Measurements from ENCODE around the gene PSG7. TPM values are rescaled to one million over a fixed set of nuclear protein-coding genes. Genes with fewer than 3 reads are reported as not detected.
"Not testable (repeated sequence)": the region's sequence is repeated elsewhere in the genome, so short reads cannot be mapped to it uniquely, and the experiment has no call there.

PSG7 gene
- total RNA-seq, 3 donors from 2014 or later: not detected

DNA sequence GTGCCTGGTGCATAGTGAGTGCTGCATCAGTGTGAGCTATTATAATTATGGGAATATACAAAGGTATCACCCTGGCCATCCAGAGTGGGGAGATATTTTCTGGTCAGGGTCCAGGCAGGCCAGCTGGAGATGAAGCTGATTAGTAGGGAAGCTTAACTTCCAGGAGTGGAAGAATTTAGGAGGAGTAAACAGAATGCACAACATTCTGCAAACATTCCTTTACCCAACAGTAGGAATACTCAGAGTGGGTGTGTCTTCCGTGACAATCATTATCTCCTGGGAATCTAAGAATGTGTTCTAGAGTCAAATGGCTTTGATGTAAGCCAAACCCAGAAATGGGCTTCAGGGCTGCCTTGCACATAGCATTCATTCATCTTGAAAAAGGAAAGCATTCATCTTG lies 38.4 kb downstream of the PSG7 start:
- not testable (repeated sequence) for DNase-seq; H3K36me3 Mint-ChIP-seq (ENCODE audit: insufficient read depth); ATAC-seq; H3K9me3 Mint-ChIP-seq; H3K4me3 Mint-ChIP-seq; H3K4me1 Mint-ChIP-seq (ENCODE audit: low read depth)
- peaks cover 33% of the 10 kb centered on the region for H3K27me3 Mint-ChIP-seq (ENCODE audit: low read depth)

DNA sequence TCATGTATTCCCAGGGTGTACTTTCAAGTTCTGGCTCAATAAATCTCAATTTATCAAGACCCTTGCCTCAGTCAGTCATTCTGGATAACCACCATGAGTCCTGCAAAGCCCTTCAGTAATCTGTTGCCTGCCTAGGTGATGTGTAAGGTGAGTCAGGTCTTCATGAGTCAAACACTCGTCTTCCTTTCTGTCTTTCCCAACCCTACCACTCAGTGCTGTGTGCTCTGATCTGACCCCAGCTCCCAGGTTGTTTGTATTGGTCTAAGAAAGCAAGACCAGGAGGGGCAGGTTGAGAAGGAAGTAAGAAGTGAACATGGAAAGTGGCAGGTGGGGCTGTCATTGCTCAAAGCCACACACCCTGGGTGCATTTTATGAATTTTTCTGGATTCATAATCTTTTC lies 39.3 kb downstream of the PSG7 start:
- not testable (repeated sequence) for H3K36me3 Mint-ChIP-seq (ENCODE audit: insufficient read depth); H3K4me3 Mint-ChIP-seq; DNase-seq; H3K4me1 Mint-ChIP-seq (ENCODE audit: low read depth); ATAC-seq
- Mint-ChIP-seq H3K9me3 (peaks cover 13% of the 10 kb centered on the region), H3K27me3 (ENCODE audit: low read depth) (peaks cover 30% of the 10 kb centered on the region)

DNA sequence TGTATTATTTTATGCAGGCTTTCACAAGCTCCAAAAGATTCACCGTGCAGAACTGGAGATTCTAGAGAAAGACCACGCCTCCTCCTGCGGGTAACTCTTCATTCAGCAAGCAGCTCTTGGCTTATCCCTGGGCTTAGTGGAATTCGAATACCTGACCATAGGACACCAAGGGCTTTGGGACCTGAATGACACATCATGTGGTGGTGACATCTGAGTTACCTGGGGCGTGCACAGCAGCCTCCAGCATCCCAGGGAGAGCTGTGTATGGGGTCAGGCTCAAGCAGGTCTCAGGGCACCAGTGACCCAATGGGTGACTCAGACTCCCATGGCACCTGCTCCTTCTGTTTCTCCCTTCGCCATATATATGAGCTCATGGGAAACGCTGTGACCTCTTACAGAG lies 46.6 kb downstream of the PSG7 start:
- H3K27me3 Mint-ChIP-seq (ENCODE audit: low read depth); H3K36me3 Mint-ChIP-seq (ENCODE audit: insufficient read depth); H3K4me3 Mint-ChIP-seq; ATAC-seq; H3K4me1 Mint-ChIP-seq (ENCODE audit: low read depth); DNase-seq: not testable (repeated sequence)
- H3K9me3 Mint-ChIP-seq: peaks cover 13% of the 10 kb centered on the region

DNA sequence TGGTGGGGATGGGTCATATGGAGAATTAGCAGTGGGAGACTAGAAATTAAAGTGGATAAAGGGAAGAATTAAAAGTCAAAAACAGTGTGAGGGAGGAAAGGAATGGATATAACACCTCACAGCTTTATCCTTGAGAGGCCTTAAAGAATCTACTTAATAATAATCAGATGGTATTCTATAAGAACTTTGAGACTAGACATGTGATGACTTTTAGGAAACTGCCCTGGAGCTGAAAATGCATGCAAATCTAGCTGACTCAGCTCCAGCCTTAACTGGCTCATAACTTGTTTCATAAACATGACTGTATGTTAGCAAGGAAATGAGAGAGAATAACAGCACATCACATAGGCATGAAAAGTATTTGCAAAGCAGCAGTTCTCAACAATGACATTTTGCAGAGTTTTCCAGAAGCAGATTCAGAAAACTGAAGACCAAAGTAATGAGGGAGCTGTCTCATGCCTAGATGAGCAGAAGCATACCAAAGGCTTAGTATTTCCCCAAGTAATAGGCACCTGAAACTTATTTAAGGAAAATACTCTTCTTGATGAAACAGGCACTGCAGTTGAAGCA lies 49.0 kb downstream of the PSG7 start:
- not testable (repeated sequence) for DNase-seq, H3K9me3 Mint-ChIP-seq

DNA sequence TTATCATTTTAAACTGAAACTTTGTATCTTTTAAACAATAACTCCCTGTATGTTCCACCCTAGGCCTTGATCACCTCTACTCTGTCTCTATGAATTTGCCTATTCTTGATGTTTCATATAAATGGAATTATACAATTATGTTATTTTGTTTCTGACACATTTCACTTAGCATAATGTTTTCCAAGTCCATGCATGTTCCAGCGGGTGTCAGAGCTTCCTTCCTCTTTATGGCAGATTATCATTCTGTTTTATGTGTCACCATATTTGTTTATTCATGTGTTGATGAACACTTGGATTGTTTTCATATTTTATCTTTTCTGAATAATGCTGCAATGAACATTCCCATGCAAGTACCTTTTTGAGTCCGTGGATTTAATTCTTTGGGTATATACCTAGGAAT lies 54.3 kb downstream of the PSG7 start:
- not testable (repeated sequence) for ATAC-seq; DNase-seq; H3K4me1 Mint-ChIP-seq (ENCODE audit: low read depth); H3K36me3 Mint-ChIP-seq (ENCODE audit: insufficient read depth); H3K9me3 Mint-ChIP-seq; H3K4me3 Mint-ChIP-seq
- H3K27me3 Mint-ChIP-seq (ENCODE audit: low read depth): peaks cover 45% of the 10 kb centered on the region

More for the DNA sequence above, 49.0 kb downstream of the PSG7 start:
- H3K4me1 Mint-ChIP-seq (ENCODE audit: low read depth); H3K4me3 Mint-ChIP-seq; ATAC-seq; H3K36me3 Mint-ChIP-seq (ENCODE audit: insufficient read depth): not testable (repeated sequence)
- peaks cover 25% of the 10 kb centered on the region for H3K27me3 Mint-ChIP-seq (ENCODE audit: low read depth)

DNA sequence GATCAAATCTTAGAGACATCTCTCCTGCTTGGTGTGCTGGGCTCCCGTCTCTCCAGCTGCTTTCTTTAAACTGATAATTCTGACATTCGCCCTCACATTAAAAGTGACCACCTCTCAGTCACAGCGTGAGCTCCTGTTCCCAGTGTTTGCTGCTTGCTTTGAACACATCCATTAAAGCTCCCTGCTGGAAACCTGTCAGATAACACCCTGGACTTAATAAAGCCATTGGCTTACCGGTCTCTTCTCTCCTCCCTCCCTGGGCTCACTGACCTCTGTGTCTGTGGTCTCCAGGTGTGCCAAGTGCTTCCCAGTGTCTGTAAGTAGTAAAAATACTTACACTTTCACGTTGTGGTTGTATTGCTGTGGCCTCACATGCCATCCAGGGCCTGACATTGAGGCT lies 55.0 kb downstream of the PSG7 start:
- DNase-seq; H3K4me3 Mint-ChIP-seq; H3K9me3 Mint-ChIP-seq; H3K4me1 Mint-ChIP-seq (ENCODE audit: low read depth); ATAC-seq; H3K36me3 Mint-ChIP-seq (ENCODE audit: insufficient read depth): not testable (repeated sequence)
- peaks cover 45% of the 10 kb centered on the region for H3K27me3 Mint-ChIP-seq (ENCODE audit: low read depth)

DNA sequence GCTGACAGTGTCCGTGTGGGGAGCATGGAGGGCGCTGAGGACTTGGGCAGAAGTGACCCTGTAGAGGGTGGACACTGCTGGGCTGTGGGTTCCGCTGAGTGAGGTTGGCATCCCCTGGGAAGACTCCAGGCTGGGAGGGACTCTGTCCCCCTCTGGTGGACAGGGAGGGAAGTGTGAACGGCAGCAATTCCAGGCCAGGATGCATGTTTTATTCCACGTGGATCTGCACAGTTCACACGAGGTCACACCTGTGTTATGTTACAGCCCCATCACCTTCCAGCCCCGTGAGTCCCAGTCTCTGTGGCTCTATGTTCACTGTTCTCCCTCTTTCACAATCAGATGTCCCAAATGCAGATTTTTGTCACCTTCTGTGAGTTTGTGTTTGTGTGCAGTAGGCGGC lies 55.7 kb downstream of the PSG7 start:
- not testable (repeated sequence) for H3K9me3 Mint-ChIP-seq; H3K36me3 Mint-ChIP-seq (ENCODE audit: insufficient read depth); DNase-seq; H3K4me1 Mint-ChIP-seq (ENCODE audit: low read depth); H3K4me3 Mint-ChIP-seq; ATAC-seq
- H3K27me3 Mint-ChIP-seq (ENCODE audit: low read depth): peaks cover 44% of the 10 kb centered on the region

DNA sequence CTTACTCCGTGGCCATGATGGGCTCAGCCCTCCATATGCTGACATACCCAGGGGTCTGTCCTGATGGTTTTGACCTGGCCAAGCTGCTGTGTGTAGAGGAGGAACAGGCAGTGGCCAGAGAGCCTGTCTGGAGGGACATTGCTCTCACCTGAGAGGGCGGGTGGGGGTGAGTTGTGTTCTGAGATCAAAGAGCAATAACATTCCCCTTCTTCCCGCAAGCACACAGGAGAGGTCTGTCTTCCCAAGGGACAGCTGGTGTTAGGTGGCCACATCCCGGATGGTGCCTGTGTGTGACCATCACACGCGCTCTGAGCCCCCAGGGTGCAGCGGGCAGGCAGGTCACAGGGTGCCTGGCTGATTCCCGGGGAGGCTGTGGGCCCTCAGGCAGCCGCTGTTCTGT lies 56.4 kb downstream of the PSG7 start:
- not testable (repeated sequence) for H3K9me3 Mint-ChIP-seq
- H3K27me3 Mint-ChIP-seq (ENCODE audit: low read depth): peaks cover 40% of the 10 kb centered on the region

DNA sequence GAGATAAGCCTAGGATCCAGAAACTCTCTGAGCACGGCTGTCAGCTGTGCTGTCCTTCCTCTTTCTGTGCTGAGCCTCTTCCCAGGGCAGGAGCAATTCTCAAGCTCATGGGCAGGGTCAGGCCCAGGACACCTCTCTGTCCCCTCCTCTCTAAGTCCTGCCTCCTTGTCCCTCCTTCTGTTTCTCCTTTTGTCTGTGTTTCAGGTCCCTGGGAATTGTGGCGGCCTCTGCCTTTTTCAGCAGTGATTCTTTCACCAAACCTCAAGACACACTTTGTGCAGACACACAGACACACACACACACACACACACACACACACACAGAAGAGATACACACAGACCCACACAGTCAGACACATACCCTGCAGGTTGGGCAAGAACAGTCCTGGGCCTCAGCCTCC lies 57.4 kb downstream of the PSG7 start, which contains the start of gene PSG1:
TSS of gene PSG1 (minus strand) at position 101 of the 400 bp plus-strand sequence. CDS start 132 bp downstream, outside the sequence.
- Mint-ChIP-seq H3K9me3 (no peaks in the 10 kb centered on the region), H3K36me3 (ENCODE audit: insufficient read depth) (no peaks in the 10 kb centered on the region), H3K27me3 (ENCODE audit: low read depth) (peaks cover 31% of the 10 kb centered on the region), H3K4me3 (no peak within 1 kb of the TSS), H3K4me1 (ENCODE audit: low read depth) (no peaks in the 10 kb centered on the region)
- no peak for ATAC-seq
- DNase-seq: no peak

More for the DNA sequence above, 56.4 kb downstream of the PSG7 start:
- H3K4me3 Mint-ChIP-seq; H3K4me1 Mint-ChIP-seq (ENCODE audit: low read depth); ATAC-seq; DNase-seq; H3K36me3 Mint-ChIP-seq (ENCODE audit: insufficient read depth): not testable (repeated sequence)

DNA sequence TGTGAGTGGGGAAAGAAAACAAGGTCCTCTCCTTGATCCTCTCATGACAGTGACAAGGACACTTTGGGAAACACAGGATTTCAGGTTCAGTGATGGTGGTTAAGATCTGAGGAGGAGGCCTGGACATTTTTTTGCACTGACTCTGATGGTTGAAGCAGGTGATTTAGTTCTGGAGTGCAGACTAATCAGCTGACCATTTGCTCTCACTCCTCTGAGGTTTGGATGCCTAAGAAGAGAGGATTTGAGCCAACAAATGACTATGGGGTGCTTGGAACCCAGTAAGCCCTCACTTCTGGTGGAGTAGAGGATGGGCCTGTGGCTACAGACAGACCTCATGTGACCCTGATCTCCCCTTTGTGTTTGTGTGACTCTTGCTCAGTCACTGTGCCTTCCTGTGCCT lies 60.4 kb downstream of the PSG7 start:
- H3K36me3 Mint-ChIP-seq (ENCODE audit: insufficient read depth); ATAC-seq; H3K9me3 Mint-ChIP-seq; H3K4me1 Mint-ChIP-seq (ENCODE audit: low read depth); H3K4me3 Mint-ChIP-seq; DNase-seq: not testable (repeated sequence)
- H3K27me3 Mint-ChIP-seq (ENCODE audit: low read depth): peaks cover 16% of the 10 kb centered on the region

DNA sequence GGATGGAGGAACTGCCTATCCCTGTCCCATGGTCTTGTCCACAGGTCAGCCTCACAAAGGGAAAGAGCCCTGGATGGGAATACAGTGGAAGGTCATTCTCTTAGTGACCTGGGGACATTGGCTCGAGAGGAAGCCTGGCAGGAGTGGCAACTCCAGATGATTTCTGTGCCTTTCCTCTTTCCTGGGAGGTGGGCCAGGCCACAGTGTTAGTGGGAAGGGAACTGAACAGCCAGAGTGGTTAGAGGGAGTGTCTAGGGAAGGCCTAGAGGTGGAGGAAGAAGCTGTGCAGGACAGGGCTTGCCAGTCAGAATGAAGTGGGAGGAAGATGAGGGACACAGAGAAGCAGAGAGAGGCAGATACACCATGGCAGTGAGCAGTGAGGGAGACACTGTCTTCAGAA lies 61.1 kb downstream of the PSG7 start:
- not testable (repeated sequence) for ATAC-seq

DNA sequence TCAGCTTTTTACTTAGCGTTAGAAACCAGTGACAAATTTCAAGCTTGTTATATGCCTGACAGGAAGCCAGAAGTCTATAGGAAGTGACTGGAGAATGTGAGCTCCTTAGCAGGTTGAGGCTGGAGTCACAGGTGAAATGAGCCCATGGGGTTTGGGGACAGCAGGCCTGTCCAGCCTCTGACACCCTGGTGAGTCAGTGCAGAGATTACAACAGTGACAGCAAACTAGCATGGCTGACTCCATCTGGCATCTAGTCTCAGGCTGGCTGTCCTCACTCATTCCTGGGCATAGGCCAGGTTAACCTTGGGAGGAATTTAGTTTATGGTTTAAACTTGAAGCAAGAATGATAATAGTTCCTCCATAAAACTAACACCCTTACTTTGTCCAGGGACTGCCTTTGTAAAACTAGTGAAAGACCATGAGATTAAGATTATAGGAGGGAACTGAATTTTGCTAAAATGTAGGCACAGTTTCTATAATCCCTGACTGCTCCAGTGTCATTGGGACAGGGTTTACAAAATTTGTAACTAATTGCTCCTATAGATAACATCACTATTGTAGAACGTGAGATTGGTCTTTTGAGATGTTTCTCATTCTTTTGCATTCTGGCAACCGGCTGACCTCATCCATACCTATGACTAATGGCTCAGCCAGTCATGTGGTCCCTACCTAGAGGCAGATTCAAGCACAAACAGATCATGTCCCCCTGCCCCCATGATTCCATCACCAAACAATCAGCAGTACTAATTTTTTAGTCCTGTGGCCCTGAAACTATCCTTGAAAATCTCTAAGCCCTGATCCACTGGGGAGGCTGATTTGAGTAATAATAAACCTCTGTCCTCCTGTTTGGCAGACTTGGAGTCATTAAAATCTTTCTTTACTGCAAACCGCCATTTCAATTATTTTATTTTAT lies 61.9 kb downstream of the PSG7 start:
- peaks cover 14% of the 10 kb centered on the region for H3K27me3 Mint-ChIP-seq (ENCODE audit: low read depth)
- not testable (repeated sequence) for DNase-seq; ATAC-seq; H3K36me3 Mint-ChIP-seq (ENCODE audit: insufficient read depth); H3K9me3 Mint-ChIP-seq; H3K4me1 Mint-ChIP-seq (ENCODE audit: low read depth); H3K4me3 Mint-ChIP-seq

More for the DNA sequence above, 61.1 kb downstream of the PSG7 start:
- not testable (repeated sequence) for H3K9me3 Mint-ChIP-seq; DNase-seq; H3K4me1 Mint-ChIP-seq (ENCODE audit: low read depth); H3K36me3 Mint-ChIP-seq (ENCODE audit: insufficient read depth); H3K4me3 Mint-ChIP-seq
- H3K27me3 Mint-ChIP-seq (ENCODE audit: low read depth): peaks cover 20% of the 10 kb centered on the region

DNA sequence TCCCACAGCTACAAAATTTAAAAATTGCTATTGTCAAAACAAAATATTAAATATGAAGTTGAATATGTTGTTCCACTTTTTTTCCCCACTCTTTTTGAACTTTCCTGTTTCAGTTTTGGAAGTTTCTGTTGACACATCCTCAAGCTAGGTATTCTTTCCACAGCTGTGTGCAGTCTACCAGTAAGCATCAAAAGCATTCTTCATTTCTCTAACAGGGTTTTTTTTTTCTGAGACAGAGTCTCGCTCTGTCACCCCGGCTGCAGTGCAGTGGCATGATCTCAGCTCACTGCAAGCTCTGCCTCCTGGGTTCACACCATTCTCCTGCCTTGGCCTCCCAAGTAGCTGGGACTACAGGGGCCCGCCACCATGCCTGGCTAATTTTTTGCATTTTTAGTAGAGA lies 62.9 kb downstream of the PSG7 start:
- H3K9me3 Mint-ChIP-seq; ATAC-seq; H3K36me3 Mint-ChIP-seq (ENCODE audit: insufficient read depth); DNase-seq; H3K4me1 Mint-ChIP-seq (ENCODE audit: low read depth); H3K4me3 Mint-ChIP-seq: not testable (repeated sequence)
- peaks cover 15% of the 10 kb centered on the region for H3K27me3 Mint-ChIP-seq (ENCODE audit: low read depth)

Data from activated T-cell treated with anti-CD3 and anti-CD28 coated beads, Interleukin-2, amount 50 U/mL, for 4 hours (primary cell).